Muscle layer of colon (tissue), 2 donors: ENCODE measurements around the gene RASSF6.

Source experiments
- H3K27ac ChIP-seq: one replicate; pipeline ENCODE4 v1.7.0; 2013; ENCODE audit warnings: low read depth, mild to moderate bottlenecking, low read length, moderate library complexity
- H3K27me3 ChIP-seq, 2 donors: one replicate each; pipeline ENCODE4 v1.7.0; 2013; ENCODE audit warnings: low read length in 2 of 2, mild to moderate bottlenecking in 2 of 2; ENCODE audit not compliant: insufficient read depth in 2 of 2, control insufficient read depth in 1 of 2
- H3K36me3 ChIP-seq: one replicate; pipeline ENCODE4 v1.7.0; 2013; ENCODE audit warnings: mild to moderate bottlenecking, low read length; ENCODE audit not compliant: insufficient read depth
- H3K4me1 ChIP-seq: one replicate; pipeline ENCODE4 v1.7.0; 2013; ENCODE audit warnings: mild to moderate bottlenecking, low read length; ENCODE audit not compliant: insufficient read depth
- H3K4me3 ChIP-seq, 2 donors: one replicate each; pipeline ENCODE4 v1.7.0; 2013; ENCODE audit warnings: low read length in 2 of 2, low read depth in 1 of 2, mild to moderate bottlenecking in 1 of 2, moderate library complexity in 1 of 2
- H3K9ac ChIP-seq: one replicate; pipeline ENCODE4 v1.7.0; 2013; ENCODE audit warnings: low read length
- H3K9me3 ChIP-seq: one replicate; pipeline ENCODE4 v1.7.0; 2013; ENCODE audit warnings: mild to moderate bottlenecking, low read length
- donor health status: abdominal sarcoma.
- donor health status: Adenocarcinoma of cecum.

Gene RASSF6

GRCh38 chr4:73589887-73590801 lies 30.1 kb downstream of the RASSF6 start:
- H3K9ac ChIP-seq: no peak overlapping the region
- H3K27ac ChIP-seq: no peak overlapping the region
- H3K27me3 ChIP-seq: no peaks in the 10 kb centered on the region
- no peaks in the 10 kb centered on the region for H3K36me3 ChIP-seq
- H3K4me1 ChIP-seq: peaks cover 9% of the 10 kb centered on the region
- H3K4me3 ChIP-seq: no peak overlapping the region
- no peaks in the 10 kb centered on the region for H3K9me3 ChIP-seq

GRCh38 chr4:73589261-73589847 lies 30.9 kb downstream of the RASSF6 start:
- Histone ChIP-seq H3K4me1 (peaks cover 9% of the 10 kb centered on the region), H3K27ac (no peak overlapping the region), H3K36me3 (no peaks in the 10 kb centered on the region), H3K4me3 (no peak overlapping the region), H3K9me3 (no peaks in the 10 kb centered on the region), H3K27me3 (no peaks in the 10 kb centered on the region), H3K9ac (no peak overlapping the region)

GRCh38 chr4:73588613-73589012 lies 31.6 kb downstream of the RASSF6 start:
- Histone ChIP-seq H3K27ac (no peak overlapping the region), H3K4me1 (peaks cover 9% of the 10 kb centered on the region), H3K27me3 (no peaks in the 10 kb centered on the region), H3K9ac (no peak overlapping the region), H3K36me3 (no peaks in the 10 kb centered on the region), H3K9me3 (no peaks in the 10 kb centered on the region), H3K4me3 (no peak overlapping the region)

- no peak overlapping the region for H3K9ac ChIP-seq
- H3K36me3 ChIP-seq: no peaks in the 10 kb centered on the region
- peaks cover 9% of the 10 kb centered on the region for H3K4me1 ChIP-seq
- no peaks in the 10 kb centered on the region for H3K27me3 ChIP-seq
- H3K27ac ChIP-seq: no peak overlapping the region
- H3K4me3 ChIP-seq: no peak overlapping the region
- H3K9me3 ChIP-seq: no peaks in the 10 kb centered on the region
Observed at GRCh38 chr4:73586666-73587065, 33.6 kb downstream of the RASSF6 start.

- Histone ChIP-seq H3K9ac (no peak overlapping the region), H3K4me1 (peaks cover 9% of the 10 kb centered on the region), H3K27me3 (no peaks in the 10 kb centered on the region), H3K9me3 (no peaks in the 10 kb centered on the region), H3K27ac (no peak overlapping the region), H3K36me3 (no peaks in the 10 kb centered on the region), H3K4me3 (no peak overlapping the region)
Observed at GRCh38 chr4:73586040-73586439, 34.2 kb downstream of the RASSF6 start.

- Histone ChIP-seq H3K36me3 (no peaks in the 10 kb centered on the region), H3K4me1 (peaks cover 9% of the 10 kb centered on the region), H3K27ac (no peak overlapping the region), H3K9me3 (no peaks in the 10 kb centered on the region), H3K9ac (no peak overlapping the region), H3K27me3 (no peaks in the 10 kb centered on the region), H3K4me3 (no peak overlapping the region)
Observed at GRCh38 chr4:73585345-73585744, 34.9 kb downstream of the RASSF6 start.

GRCh38 chr4:73583666-73584065 lies 36.6 kb downstream of the RASSF6 start:
- no peaks in the 10 kb centered on the region for H3K27me3 ChIP-seq
- no peak overlapping the region for H3K9ac ChIP-seq
- H3K4me1 ChIP-seq: no peaks in the 10 kb centered on the region
- H3K4me3 ChIP-seq: no peak overlapping the region
- no peaks in the 10 kb centered on the region for H3K36me3 ChIP-seq
- no peak overlapping the region for H3K27ac ChIP-seq
- H3K9me3 ChIP-seq: no peaks in the 10 kb centered on the region

- H3K27me3 ChIP-seq: no peaks in the 10 kb centered on the region
- H3K9me3 ChIP-seq: no peaks in the 10 kb centered on the region
- no peaks in the 10 kb centered on the region for H3K4me1 ChIP-seq
- no peaks in the 10 kb centered on the region for H3K36me3 ChIP-seq
- H3K27ac ChIP-seq: no peak overlapping the region
- no peak overlapping the region for H3K9ac ChIP-seq
- H3K4me3 ChIP-seq: no peak overlapping the region
Observed at GRCh38 chr4:73577371-73577770, 42.9 kb downstream of the RASSF6 start.

- H3K4me3 ChIP-seq: no peak overlapping the region
- H3K36me3 ChIP-seq: no peaks in the 10 kb centered on the region
- no peak overlapping the region for H3K9ac ChIP-seq
- H3K27ac ChIP-seq: no peak overlapping the region
- no peaks in the 10 kb centered on the region for H3K4me1 ChIP-seq
- no peaks in the 10 kb centered on the region for H3K9me3 ChIP-seq
- H3K27me3 ChIP-seq: no peaks in the 10 kb centered on the region
Observed at GRCh38 chr4:73576381-73576780, 43.9 kb downstream of the RASSF6 start.

- Histone ChIP-seq H3K4me3 (no peak overlapping the region), H3K9me3 (no peaks in the 10 kb centered on the region), H3K27me3 (no peaks in the 10 kb centered on the region), H3K4me1 (no peaks in the 10 kb centered on the region), H3K27ac (no peak overlapping the region), H3K9ac (no peak overlapping the region), H3K36me3 (no peaks in the 10 kb centered on the region)
Observed at GRCh38 chr4:73575660-73576059, 44.6 kb downstream of the RASSF6 start.

- Histone ChIP-seq H3K27me3 (no peaks in the 10 kb centered on the region), H3K4me3 (no peak overlapping the region), H3K9me3 (no peaks in the 10 kb centered on the region), H3K36me3 (no peaks in the 10 kb centered on the region), H3K4me1 (no peaks in the 10 kb centered on the region), H3K9ac (no peak overlapping the region), H3K27ac (no peak overlapping the region)
Observed at GRCh38 chr4:73573794-73574528, 46.3 kb downstream of the RASSF6 start.
